Stomach (tissue), 9 donors: ENCODE data around the gene CGRRF1. TPM values are rescaled to one million over a fixed set of nuclear protein-coding genes. Genes with fewer than 3 reads are reported as not detected.

Experiments
- DNase-seq, 2 donors: peaks; one replicate each; pipeline versions ENCODE4 v3.0.0 to v3.0.0-alpha.2; 2013 to 2019
- H3K27ac ChIP-seq, 5 donors: fragments of 200-600 bp in 4 of 5; sonication (generic) in 4 of 5; one replicate each; pipeline ENCODE4 v1.5.1; 2013 to 2019; ENCODE audit warnings: mild to moderate bottlenecking in 1 of 5, moderate library complexity in 1 of 5
- H3K27me3 ChIP-seq, 3 donors: fragments of 200-600 bp; sonication (generic); one replicate each; pipeline ENCODE4 v1.5.1; 2017 to 2019; ENCODE audit warnings: mixed run types in 1 of 3
- H3K36me3 ChIP-seq, 4 donors: fragments of 200-600 bp; sonication (generic); 1 replicate in 3 of 4; 2 replicates in 1 of 4; pipeline ENCODE4 v1.5.1; 2016 to 2019
- H3K4me1 ChIP-seq, 4 donors: fragments of 200-600 bp; sonication (generic); one replicate each; pipeline ENCODE4 v1.5.1; 2016 to 2019
- H3K4me3 ChIP-seq, 4 donors: fragments of 200-600 bp; sonication (generic) in 3 of 4; one replicate each; pipeline ENCODE4 v1.5.1; 2016 to 2019; ENCODE audit warnings: mild to moderate bottlenecking in 1 of 4
- H3K9me3 ChIP-seq, 4 donors: fragments of 200-600 bp; sonication (generic); one replicate each; pipeline ENCODE4 v1.5.1; 2016 to 2019
- EP300 ChIP-seq: sonication (generic); formaldehyde crosslinking; IDR thresholded peaks from one replicate; pipeline ENCODE4 v1.6.1; 2017; ENCODE audit warnings: antibody characterized with exemption
- POLR2A ChIP-seq, 4 donors: fragments of 450-650 bp; IDR thresholded peaks; one replicate each; pipeline ENCODE4 v1.6.1; 2016; ENCODE audit warnings: antibody characterized with exemption in 4 of 4, control low read depth in 2 of 4, mild to moderate bottlenecking in 1 of 4, moderate library complexity in 1 of 4
- POLR2AphosphoS5 ChIP-seq, 3 donors: sonication (generic); formaldehyde crosslinking; IDR thresholded peaks; one replicate each; pipeline ENCODE4 v1.6.1; 2016; ENCODE audit warnings: antibody characterized with exemption in 3 of 3
- WGBS, 5 donors: extraction: QIAGEN DNeasy Blood & Tissue Kit in 3 of 5; methylation state at CpG; one replicate each; pipeline versions ENCODE4 v1.1.5 to v1.1.7; 2013 to 2018; 5-methylcytosine and 5-hydroxymethylcytosine counted together
- intact Hi-C: fragments of 100-400 bp; cut with DNase I; formaldehyde crosslinking; loops from one replicate; pipeline ENCODE4 v1.15.1; 2023; ENCODE audit warnings: low total_unique reads
- polyA plus RNA-seq, 3 donors: library from polyadenylated mRNA; stranded (reverse); fragments of 200-250 nt; gene quantifications; one replicate each; pipeline ENCODE4 v1.2.3, GENCODE V29; 2013
- total RNA-seq, 5 donors: library from RNA; depleted of rRNA; stranded (reverse); fragments of >200 nt; gene quantifications; one replicate each; pipeline versions ENCODE4 v1.1.0 to v1.2.3, GENCODE V29; 2014 to 2016
- TF ChIP-seq, protein P1 (sequence below), 7 experiments: fragments of 450-650 bp in 4 of 7; fragments of 200-600 bp in 3 of 7; sonication (generic) in 3 of 7; IDR thresholded peaks; one replicate each; pipeline ENCODE4 v1.5.1; 2016 to 2019; ENCODE audit warnings: antibody characterized with exemption in 7 of 7, control low read depth in 2 of 7, mild to moderate bottlenecking in 1 of 7
- donor health status: healthy with polysubstance abuse.
- donor health status: Bipolar disorder and iron deficiency.
- donor health status: healthy.

CGRRF1 gene
- total and polyA plus RNA-seq, 8 donors = 8.0 to 30.9 (median 14.1) TPM

DNA sequence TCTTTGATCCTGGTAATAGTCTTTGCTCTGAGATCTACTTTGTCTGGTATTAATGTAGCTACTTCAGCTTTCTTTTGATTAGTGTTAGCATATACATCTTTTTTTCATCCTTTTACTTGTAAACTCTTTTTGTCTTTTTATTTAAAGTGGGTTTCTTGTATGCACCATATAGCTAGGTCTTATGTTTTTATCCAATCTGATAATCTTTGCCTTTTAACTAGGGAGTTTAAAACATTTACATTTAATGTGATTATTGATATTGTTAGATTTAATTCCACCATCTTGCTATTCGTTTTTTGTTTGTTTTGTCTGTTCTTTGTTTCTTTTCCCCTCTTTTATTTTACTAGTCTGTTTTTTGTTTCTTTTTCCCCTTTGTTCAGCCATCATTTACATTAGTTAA is 6.0 kb downstream of the CGRRF1 start:
- DNase-seq = no peak
- H3K36me3 ChIP-seq = peaks cover 0 to 8% (median 6%) of the 10 kb centered on the region in 4 donors
- TF ChIP-seq EP300 (no peak), POLR2AphosphoS5 (IDR thresholded peaks at IDR 0.05) (no peak), POLR2A (IDR thresholded peaks at IDR 0.05) (no peak)
- TF ChIP-seq, protein P1, sequence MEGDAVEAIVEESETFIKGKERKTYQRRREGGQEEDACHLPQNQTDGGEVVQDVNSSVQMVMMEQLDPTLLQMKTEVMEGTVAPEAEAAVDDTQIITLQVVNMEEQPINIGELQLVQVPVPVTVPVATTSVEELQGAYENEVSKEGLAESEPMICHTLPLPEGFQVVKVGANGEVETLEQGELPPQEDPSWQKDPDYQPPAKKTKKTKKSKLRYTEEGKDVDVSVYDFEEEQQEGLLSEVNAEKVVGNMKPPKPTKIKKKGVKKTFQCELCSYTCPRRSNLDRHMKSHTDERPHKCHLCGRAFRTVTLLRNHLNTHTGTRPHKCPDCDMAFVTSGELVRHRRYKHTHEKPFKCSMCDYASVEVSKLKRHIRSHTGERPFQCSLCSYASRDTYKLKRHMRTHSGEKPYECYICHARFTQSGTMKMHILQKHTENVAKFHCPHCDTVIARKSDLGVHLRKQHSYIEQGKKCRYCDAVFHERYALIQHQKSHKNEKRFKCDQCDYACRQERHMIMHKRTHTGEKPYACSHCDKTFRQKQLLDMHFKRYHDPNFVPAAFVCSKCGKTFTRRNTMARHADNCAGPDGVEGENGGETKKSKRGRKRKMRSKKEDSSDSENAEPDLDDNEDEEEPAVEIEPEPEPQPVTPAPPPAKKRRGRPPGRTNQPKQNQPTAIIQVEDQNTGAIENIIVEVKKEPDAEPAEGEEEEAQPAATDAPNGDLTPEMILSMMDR (IDR thresholded peaks at IDR 0.05) = no peak
- H3K27ac ChIP-seq = no peak overlapping the region
- H3K4me1 ChIP-seq = peaks cover 9 to 26% (median 19%) of the 10 kb centered on the region in 4 donors
- H3K4me3 ChIP-seq = no peak overlapping the region
- intact Hi-C loops = no loop called here
- no peaks in the 10 kb centered on the region for H3K27me3 ChIP-seq
- peaks cover 0 to 10% (median 3%) of the 10 kb centered on the region in 4 donors for H3K9me3 ChIP-seq
- 74 to 100% (median 88%) methylated on average over 1 of the region's 1 CpG for WGBS, 5 donors

DNA sequence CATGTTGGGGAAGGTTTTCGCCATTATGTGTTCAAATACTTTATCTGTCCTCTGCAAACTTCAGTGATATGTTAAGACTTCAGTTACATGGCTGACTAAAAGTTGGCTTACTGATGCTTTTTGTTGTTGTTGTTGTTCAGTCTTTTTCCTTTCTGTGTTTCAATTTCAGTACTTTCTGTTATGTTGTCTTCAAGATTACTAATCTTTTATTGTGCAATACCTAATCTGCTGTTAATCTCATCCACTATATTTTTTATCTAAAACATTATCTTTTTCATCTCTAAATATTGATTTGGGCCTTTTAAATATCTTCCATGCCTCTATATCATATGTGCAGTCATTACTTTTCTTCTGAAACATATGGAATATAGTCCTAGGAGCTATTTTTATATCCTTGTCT is 7.0 kb downstream of the CGRRF1 start:
- DNase-seq = no peak
- H3K27ac ChIP-seq = no peak overlapping the region
- TF ChIP-seq POLR2A (IDR thresholded peaks at IDR 0.05) (no peak), EP300 (no peak), POLR2AphosphoS5 (IDR thresholded peaks at IDR 0.05) (no peak)
- TF ChIP-seq, protein P1 (IDR thresholded peaks at IDR 0.05) = no peak
- H3K36me3 ChIP-seq = peaks cover 0 to 8% (median 6%) of the 10 kb centered on the region in 4 donors
- intact Hi-C loops = no loop called here
- peaks cover 0 to 21% (median 11%) of the 10 kb centered on the region in 4 donors for H3K4me1 ChIP-seq
- WGBS, 5 donors = 90 to 97% (median 92%) methylated on average over 1 of the region's 1 CpG
- peaks cover 0 to 10% (median 3%) of the 10 kb centered on the region in 4 donors for H3K9me3 ChIP-seq
- H3K4me3 ChIP-seq = no peak overlapping the region
- no peaks in the 10 kb centered on the region for H3K27me3 ChIP-seq

DNA sequence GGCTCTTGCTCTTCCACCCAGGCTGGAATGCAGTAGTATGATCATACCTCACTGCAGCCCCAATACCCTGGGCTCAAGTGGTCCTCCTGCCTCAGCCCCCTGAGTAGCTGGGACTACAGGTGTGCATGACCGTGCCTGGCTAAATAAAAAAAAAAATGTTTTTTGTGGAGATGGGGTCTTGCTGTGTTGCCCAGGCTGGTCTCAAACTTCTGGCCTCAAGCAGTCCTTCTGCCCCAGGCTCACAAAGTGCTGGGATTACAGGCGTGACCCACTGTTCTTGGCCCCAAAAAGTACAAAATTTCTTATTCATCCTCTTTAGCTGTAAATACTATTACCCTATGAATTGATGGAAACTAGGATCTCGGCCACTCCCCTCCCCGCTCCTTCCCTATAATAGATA is 14.7 kb downstream of the CGRRF1 start:
- peaks cover 6 to 56% (median 44%) of the 10 kb centered on the region in 4 donors for H3K36me3 ChIP-seq
- no peak for DNase-seq
- peaks cover 0 to 6% (median 0%) of the 10 kb centered on the region in 4 donors for H3K4me1 ChIP-seq
- H3K27ac ChIP-seq = no peak overlapping the region
- 95 to 97% (median 96%) methylated on average over 4 of the region's 4 CpGs for WGBS, 5 donors
- TF ChIP-seq POLR2AphosphoS5 (IDR thresholded peaks at IDR 0.05) (no peak), POLR2A (IDR thresholded peaks at IDR 0.05) (no peak), EP300 (no peak)
- TF ChIP-seq, protein P1 (IDR thresholded peaks at IDR 0.05) = no peak
- no peaks in the 10 kb centered on the region for H3K27me3 ChIP-seq
- H3K4me3 ChIP-seq = no peak overlapping the region
- intact Hi-C loops = no loop called here
- H3K9me3 ChIP-seq = no peaks in the 10 kb centered on the region

DNA sequence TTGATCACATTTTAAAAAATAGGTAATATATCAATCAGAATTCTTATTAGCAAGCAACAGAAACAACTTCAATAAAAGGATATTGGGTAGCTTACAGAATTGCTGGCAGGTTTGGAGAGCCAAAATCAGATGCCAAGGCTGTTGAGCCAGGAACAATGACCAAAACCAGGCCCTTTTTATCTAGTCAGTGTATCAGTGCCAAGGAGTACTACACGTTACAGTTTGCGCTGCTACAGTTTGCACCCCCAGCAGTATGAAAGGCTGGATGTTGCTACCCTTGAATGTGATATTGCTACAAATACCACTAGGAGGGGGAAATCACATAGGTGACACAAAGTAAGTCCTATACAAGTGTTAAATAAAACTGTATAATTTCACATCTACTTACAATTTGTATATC is 19.3 kb downstream of the CGRRF1 start:
- intact Hi-C loops = no loop called here
- TF ChIP-seq POLR2A (IDR thresholded peaks at IDR 0.05) = no peak
- TF ChIP-seq, protein P1 (IDR thresholded peaks at IDR 0.05) = no peak
- no peak for TF ChIP-seq POLR2AphosphoS5 (IDR thresholded peaks at IDR 0.05)
- TF ChIP-seq EP300 = no peak
- Histone ChIP-seq H3K36me3 (peaks cover 3 to 56% (median 46%) of the 10 kb centered on the region in 4 donors), H3K27ac (no peak overlapping the region), H3K4me1 (peaks cover 0 to 4% (median 0%) of the 10 kb centered on the region in 4 donors), H3K4me3 (no peak overlapping the region), H3K9me3 (no peaks in the 10 kb centered on the region), H3K27me3 (no peaks in the 10 kb centered on the region)
- 70 to 86% (median 78%) methylated on average over 2 of the region's 2 CpGs for WGBS, 5 donors
- DNase-seq = no peak
